Activated CD8-positive, alpha-beta T cell treated with anti-CD3 and anti-CD28 coated beads, Interleukin-2, amount 10 ng/mL, durations not matched to agents 7 days and 5 days (primary cell): Measurements from ENCODE around the gene ANKS1B. TPM values are rescaled to one million over a fixed set of nuclear protein-coding genes. Genes with fewer than 3 reads are reported as not detected.

Experiments
- ATAC-seq: fragments of 150-1000 bp; cut with Tn5 transposase; one replicate; pipeline ENCODE4 v1.10.0; 2021; ENCODE audit warnings: moderate library complexity
- CTCF ChIA-PET: fragments of 350-600 bp; sonication (Branson Sonifier 250); formaldehyde crosslinking; loops from one replicate; lab custom pipeline; 2021; ENCODE audit warnings: antibody characterized with exemption; lab: Charles Lee
- POLR2A ChIA-PET: fragments of 350-600 bp; sonication (Branson Sonifier 250); formaldehyde crosslinking; loops from one replicate; lab custom pipeline; 2021; ENCODE audit warnings: antibody characterized with exemption; lab: Charles Lee
- DNase-seq: peaks from one replicate; pipeline ENCODE4 v3.0.0-alpha.2; 2020
- H3K27ac Mint-ChIP-seq: one replicate; pipeline ENCODE4 v1.8.0; 2021; ENCODE audit warnings: mild to moderate bottlenecking, mixed read lengths
- H3K27me3 Mint-ChIP-seq: one replicate; pipeline ENCODE4 v1.8.0; 2021; ENCODE audit warnings: low read depth, mixed read lengths
- H3K36me3 Mint-ChIP-seq: one replicate; pipeline ENCODE4 v1.8.0; 2021; ENCODE audit warnings: low read depth, mixed read lengths
- H3K4me1 Mint-ChIP-seq: one replicate; pipeline ENCODE4 v1.8.0; 2021; ENCODE audit warnings: low read depth, mixed read lengths
- H3K4me3 Mint-ChIP-seq: one replicate; pipeline ENCODE4 v1.8.0; 2021; ENCODE audit warnings: mild to moderate bottlenecking, mixed read lengths
- H3K9me3 Mint-ChIP-seq: one replicate; pipeline ENCODE4 v1.8.0; 2022; ENCODE audit warnings: mixed read lengths; ENCODE audit not compliant: insufficient read depth
- total RNA-seq, 2 experiments: library from RNA; stranded (reverse); gene quantifications; one replicate each; pipeline ENCODE4 v1.2.3, GENCODE V29; 2021

ANKS1B gene
- total RNA-seq, 2 experiments from 2014 or later: not detected

GRCh38 chr12:99009654-99010296, 975.0 kb downstream of the ANKS1B start:
- ChIA-PET POLR2A (no interaction called here), CTCF (interaction anchor here (1.7 kb wide), 1 partner anchor 11 kb away, joined by 6 read pairs; no protein-coding TSS in a partner anchor)
- ATAC-seq: no peak
- no peaks in the 10 kb centered on the region for H3K9me3 Mint-ChIP-seq
- H3K27ac Mint-ChIP-seq: no peak overlapping the region
- no peaks in the 10 kb centered on the region for H3K36me3 Mint-ChIP-seq
- no peak overlapping the region for H3K4me3 Mint-ChIP-seq
- H3K27me3 Mint-ChIP-seq: no peaks in the 10 kb centered on the region
- H3K4me1 Mint-ChIP-seq: no peaks in the 10 kb centered on the region
- DNase-seq: no peak

- Mint-ChIP-seq H3K27me3 (no peaks in the 10 kb centered on the region), H3K9me3 (no peaks in the 10 kb centered on the region), H3K4me1 (no peaks in the 10 kb centered on the region), H3K36me3 (no peaks in the 10 kb centered on the region), H3K4me3 (no peak overlapping the region), H3K27ac (no peak overlapping the region)
- no peak for ATAC-seq
- CTCF ChIA-PET: no interaction called here
- no peak for DNase-seq
- POLR2A ChIA-PET: no interaction called here
Observed at GRCh38 chr12:99005601-99006000, 979.1 kb downstream of the ANKS1B start.

GRCh38 chr12:99004799-99005466, 979.8 kb downstream of the ANKS1B start:
- no peaks in the 10 kb centered on the region for H3K9me3 Mint-ChIP-seq
- ChIA-PET POLR2A (no interaction called here), CTCF (no interaction called here)
- ATAC-seq (no peak), DNase-seq (no peak)
- H3K27me3 Mint-ChIP-seq: no peaks in the 10 kb centered on the region
- no peaks in the 10 kb centered on the region for H3K4me1 Mint-ChIP-seq
- H3K27ac Mint-ChIP-seq: no peak overlapping the region
- no peaks in the 10 kb centered on the region for H3K36me3 Mint-ChIP-seq
- no peak overlapping the region for H3K4me3 Mint-ChIP-seq

- no peak overlapping the region for H3K27ac Mint-ChIP-seq
- peaks cover 3% of the 10 kb centered on the region for H3K27me3 Mint-ChIP-seq
- H3K9me3 Mint-ChIP-seq: no peaks in the 10 kb centered on the region
- H3K4me3 Mint-ChIP-seq: no peak overlapping the region
- ATAC-seq (no peak), DNase-seq (no peak)
- ChIA-PET CTCF (no interaction called here), POLR2A (no interaction called here)
- no peaks in the 10 kb centered on the region for H3K4me1 Mint-ChIP-seq
- no peaks in the 10 kb centered on the region for H3K36me3 Mint-ChIP-seq
Observed at GRCh38 chr12:99002731-99003130, 982.0 kb downstream of the ANKS1B start.

GRCh38 chr12:99002156-99002555, 982.6 kb downstream of the ANKS1B start:
- no peak for ATAC-seq
- Mint-ChIP-seq H3K36me3 (no peaks in the 10 kb centered on the region), H3K27me3 (peaks cover 3% of the 10 kb centered on the region), H3K9me3 (no peaks in the 10 kb centered on the region), H3K27ac (no peak overlapping the region), H3K4me1 (no peaks in the 10 kb centered on the region), H3K4me3 (no peak overlapping the region)
- DNase-seq: no peak
- ChIA-PET CTCF (no interaction called here), POLR2A (no interaction called here)

- ChIA-PET POLR2A (no interaction called here), CTCF (interaction anchor here (1.3 to 2.4 kb wide), 4 partner anchors 11 to 301 kb away, joined by 3 to 13 read pairs (median 4); no protein-coding TSS in a partner anchor)
- no peaks in the 10 kb centered on the region for H3K4me1 Mint-ChIP-seq
- ATAC-seq (no peak), DNase-seq (no peak)
- H3K36me3 Mint-ChIP-seq: no peaks in the 10 kb centered on the region
- H3K27me3 Mint-ChIP-seq: peaks cover 3% of the 10 kb centered on the region
- no peaks in the 10 kb centered on the region for H3K9me3 Mint-ChIP-seq
- no peak overlapping the region for H3K27ac Mint-ChIP-seq
- H3K4me3 Mint-ChIP-seq: no peak overlapping the region
Observed at GRCh38 chr12:98999559-98999958, 985.2 kb downstream of the ANKS1B start.

- DNase-seq: no peak
- Mint-ChIP-seq H3K36me3 (no peaks in the 10 kb centered on the region), H3K27ac (no peak overlapping the region), H3K4me1 (no peaks in the 10 kb centered on the region), H3K4me3 (no peak overlapping the region), H3K27me3 (peaks cover 3% of the 10 kb centered on the region), H3K9me3 (no peaks in the 10 kb centered on the region)
- no peak for ATAC-seq
- CTCF ChIA-PET: interaction anchor here (1.0 to 2.4 kb wide), 12 partner anchors 8 to 507 kb away, joined by 3 to 13 read pairs (median 3); no protein-coding TSS in a partner anchor
- POLR2A ChIA-PET: interaction anchor here (0.6 kb wide), 1 partner anchor 180 kb away, joined by 3 read pairs; no protein-coding TSS in a partner anchor
Observed at GRCh38 chr12:98998697-98999299, 985.9 kb downstream of the ANKS1B start.

GRCh38 chr12:98997899-98998298, 986.8 kb downstream of the ANKS1B start:
- Mint-ChIP-seq H3K27me3 (peaks cover 3% of the 10 kb centered on the region), H3K4me3 (no peak overlapping the region), H3K4me1 (no peaks in the 10 kb centered on the region), H3K36me3 (no peaks in the 10 kb centered on the region), H3K27ac (no peak overlapping the region), H3K9me3 (no peaks in the 10 kb centered on the region)
- ChIA-PET CTCF (interaction anchor here (1.0 to 2.4 kb wide), 8 partner anchors 9 to 506 kb away, joined by 3 to 13 read pairs (median 3); no protein-coding TSS in a partner anchor), POLR2A (no interaction called here)
- ATAC-seq (no peak), DNase-seq (no peak)

- ATAC-seq: no peak
- Mint-ChIP-seq H3K27me3 (no peaks in the 10 kb centered on the region), H3K9me3 (no peaks in the 10 kb centered on the region), H3K36me3 (no peaks in the 10 kb centered on the region), H3K27ac (no peak overlapping the region), H3K4me3 (no peak overlapping the region), H3K4me1 (no peaks in the 10 kb centered on the region)
- POLR2A ChIA-PET: no interaction called here
- no peak for DNase-seq
- CTCF ChIA-PET: no interaction called here
Observed at GRCh38 chr12:98990648-98991047, 994.1 kb downstream of the ANKS1B start.

- H3K4me3 Mint-ChIP-seq: no peak overlapping the region
- H3K4me1 Mint-ChIP-seq: no peaks in the 10 kb centered on the region
- no peaks in the 10 kb centered on the region for H3K36me3 Mint-ChIP-seq
- no peak overlapping the region for H3K27ac Mint-ChIP-seq
- ChIA-PET CTCF (no interaction called here), POLR2A (no interaction called here)
- DNase-seq: no peak
- H3K27me3 Mint-ChIP-seq: no peaks in the 10 kb centered on the region
- no peaks in the 10 kb centered on the region for H3K9me3 Mint-ChIP-seq
- ATAC-seq: no peak
Observed at GRCh38 chr12:98985156-98985555, 999.6 kb downstream of the ANKS1B start.

GRCh38 chr12:98983647-98984046, 1001.1 kb downstream of the ANKS1B start:
- Mint-ChIP-seq H3K9me3 (no peaks in the 10 kb centered on the region), H3K27ac (no peak overlapping the region), H3K4me3 (no peak overlapping the region), H3K36me3 (no peaks in the 10 kb centered on the region), H3K4me1 (no peaks in the 10 kb centered on the region), H3K27me3 (no peaks in the 10 kb centered on the region)
- no peak for DNase-seq
- no peak for ATAC-seq
- POLR2A ChIA-PET: no interaction called here
- CTCF ChIA-PET: no interaction called here

GRCh38 chr12:98980508-98980907, 1004.2 kb downstream of the ANKS1B start:
- ChIA-PET CTCF (no interaction called here), POLR2A (no interaction called here)
- no peak for ATAC-seq
- H3K4me1 Mint-ChIP-seq: no peaks in the 10 kb centered on the region
- H3K36me3 Mint-ChIP-seq: no peaks in the 10 kb centered on the region
- DNase-seq: no peak
- H3K9me3 Mint-ChIP-seq: no peaks in the 10 kb centered on the region
- no peaks in the 10 kb centered on the region for H3K27me3 Mint-ChIP-seq
- no peak overlapping the region for H3K4me3 Mint-ChIP-seq
- H3K27ac Mint-ChIP-seq: no peak overlapping the region
